Nephron progenitor cell (in vitro differentiated cells): Measurements from ENCODE around the gene DPEP2NB.
"Not testable (repeated sequence)": the region's sequence is repeated elsewhere in the genome, so short reads cannot be mapped to it uniquely, and the experiment has no call there.

ENCODE experiments used
- DNase-seq: peaks from one replicate; pipeline ENCODE4 v3.0.0; 2021
- H3K27ac Mint-ChIP-seq: 2 replicates; pipeline ENCODE4 v1.8.0; 2021; ENCODE audit warnings: mild to moderate bottlenecking, moderate library complexity, mixed read lengths
- H3K27me3 Mint-ChIP-seq: 2 replicates; pipeline ENCODE4 v1.8.0; 2021; ENCODE audit warnings: mild to moderate bottlenecking, low read depth, mixed read lengths; ENCODE audit not compliant: poor library complexity
- H3K36me3 Mint-ChIP-seq: 2 replicates; pipeline ENCODE4 v1.8.0; 2021; ENCODE audit warnings: low read depth, mixed read lengths
- H3K4me1 Mint-ChIP-seq: 2 replicates; pipeline ENCODE4 v1.8.0; 2021; ENCODE audit warnings: mixed read lengths
- H3K4me3 Mint-ChIP-seq: 2 replicates; pipeline ENCODE4 v1.8.0; 2021; ENCODE audit warnings: mild to moderate bottlenecking, moderate library complexity, mixed read lengths
- H3K9me3 Mint-ChIP-seq: 2 replicates; pipeline ENCODE4 v1.8.0; 2021; ENCODE audit warnings: mild to moderate bottlenecking, moderate library complexity, mixed read lengths
- TF ChIP-seq, protein P1 (sequence below): fragments of 200-600 bp; sonication (generic); IDR thresholded peaks from 2 replicates; pipeline ENCODE4 v1.5.0; 2021; ENCODE audit warnings: antibody characterized with exemption

The DPEP2NB gene

DNA sequence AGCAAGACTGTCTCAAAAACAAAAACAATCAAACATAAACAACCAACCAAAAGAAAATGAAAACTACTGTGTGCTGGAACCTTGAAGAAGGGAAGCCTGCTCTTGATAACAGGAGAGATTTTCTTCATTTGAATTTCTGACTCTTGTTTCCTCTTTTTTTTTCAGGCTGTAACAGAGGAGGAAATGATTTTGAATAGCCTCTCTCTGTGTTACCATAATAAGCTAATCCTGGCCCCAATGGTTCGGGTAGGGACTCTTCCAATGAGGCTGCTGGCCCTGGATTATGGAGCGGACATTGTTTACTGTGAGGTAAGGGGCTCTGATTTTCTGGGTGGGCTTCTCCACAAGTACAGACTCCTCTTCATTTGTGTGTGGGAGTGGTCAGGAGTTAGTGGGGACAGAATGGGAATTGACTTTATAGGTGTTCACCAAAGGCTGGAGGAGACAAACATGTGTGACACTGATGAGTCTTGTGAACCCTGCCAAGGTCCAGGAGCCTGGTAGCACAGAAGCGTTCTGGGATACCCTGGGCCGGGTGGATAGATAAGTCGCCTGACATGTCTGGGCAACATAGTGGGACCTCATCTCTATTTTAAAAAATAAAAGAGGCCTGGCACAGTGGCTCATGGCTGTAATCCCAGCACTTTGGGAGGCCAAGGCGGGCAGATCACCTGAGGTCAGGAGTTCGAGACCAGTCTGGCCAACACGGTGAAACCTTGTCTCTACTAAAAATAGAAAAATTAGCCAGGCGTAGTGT, 22.3 kb upstream of the DPEP2NB start:
- H3K27ac Mint-ChIP-seq, result peak overlapping the region; percentile 47
- TF ChIP-seq, protein P1, sequence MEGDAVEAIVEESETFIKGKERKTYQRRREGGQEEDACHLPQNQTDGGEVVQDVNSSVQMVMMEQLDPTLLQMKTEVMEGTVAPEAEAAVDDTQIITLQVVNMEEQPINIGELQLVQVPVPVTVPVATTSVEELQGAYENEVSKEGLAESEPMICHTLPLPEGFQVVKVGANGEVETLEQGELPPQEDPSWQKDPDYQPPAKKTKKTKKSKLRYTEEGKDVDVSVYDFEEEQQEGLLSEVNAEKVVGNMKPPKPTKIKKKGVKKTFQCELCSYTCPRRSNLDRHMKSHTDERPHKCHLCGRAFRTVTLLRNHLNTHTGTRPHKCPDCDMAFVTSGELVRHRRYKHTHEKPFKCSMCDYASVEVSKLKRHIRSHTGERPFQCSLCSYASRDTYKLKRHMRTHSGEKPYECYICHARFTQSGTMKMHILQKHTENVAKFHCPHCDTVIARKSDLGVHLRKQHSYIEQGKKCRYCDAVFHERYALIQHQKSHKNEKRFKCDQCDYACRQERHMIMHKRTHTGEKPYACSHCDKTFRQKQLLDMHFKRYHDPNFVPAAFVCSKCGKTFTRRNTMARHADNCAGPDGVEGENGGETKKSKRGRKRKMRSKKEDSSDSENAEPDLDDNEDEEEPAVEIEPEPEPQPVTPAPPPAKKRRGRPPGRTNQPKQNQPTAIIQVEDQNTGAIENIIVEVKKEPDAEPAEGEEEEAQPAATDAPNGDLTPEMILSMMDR, result no peak
- H3K27me3 Mint-ChIP-seq, result no peaks in the 10 kb centered on the region
- H3K4me1 Mint-ChIP-seq, result no peaks in the 10 kb centered on the region
- H3K9me3 Mint-ChIP-seq, result no peaks in the 10 kb centered on the region
- DNase-seq, result no peak
- peaks cover 27% of the 10 kb centered on the region for H3K36me3 Mint-ChIP-seq
- no peak overlapping the region for H3K4me3 Mint-ChIP-seq

DNA sequence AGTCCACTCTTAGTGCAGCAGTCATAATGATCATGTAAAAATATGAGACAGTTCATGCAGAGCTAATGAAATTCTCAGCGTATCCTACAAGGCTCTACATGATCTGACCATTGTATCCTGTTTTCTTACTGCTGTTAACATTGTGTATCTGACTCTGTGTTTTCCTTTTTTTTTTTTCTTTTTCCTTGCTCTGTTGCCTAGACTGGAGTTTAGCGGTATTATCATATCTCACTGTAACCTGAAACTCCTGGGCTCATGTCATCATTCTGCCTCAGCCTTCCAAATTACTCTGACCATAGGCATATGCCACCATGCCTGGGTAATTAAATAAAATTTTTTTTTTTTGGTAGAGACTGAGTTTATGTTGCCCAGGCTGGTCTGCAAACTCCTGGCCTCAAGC, 19.5 kb upstream of the DPEP2NB start:
- Mint-ChIP-seq H3K9me3 (no peaks in the 10 kb centered on the region), H3K27ac (no peak overlapping the region), H3K4me3 (no peak overlapping the region), H3K27me3 (no peaks in the 10 kb centered on the region), H3K36me3 (peaks cover 23% of the 10 kb centered on the region), H3K4me1 (no peaks in the 10 kb centered on the region)
- TF ChIP-seq, protein P1, result no peak
- DNase-seq, result no peak

DNA sequence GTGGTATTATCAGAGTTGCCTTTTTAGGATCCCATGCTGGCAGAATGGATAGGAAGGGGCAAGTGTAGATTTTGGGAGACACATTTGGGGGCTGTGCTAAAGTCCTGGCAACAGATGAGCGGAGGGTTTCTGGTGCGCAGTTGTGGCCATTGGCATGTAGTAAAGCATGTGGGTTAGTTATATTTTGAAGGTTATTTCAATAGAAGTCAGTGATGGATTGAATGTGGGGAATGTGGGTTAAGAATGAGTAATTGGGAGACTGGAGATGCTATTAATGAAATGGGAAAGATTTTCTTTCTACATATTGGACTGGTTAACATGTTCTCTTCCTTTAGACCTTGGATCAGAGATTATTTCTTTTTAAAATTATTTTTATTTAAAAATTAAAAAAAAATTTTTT, 17.4 kb upstream of the DPEP2NB start:
- DNase-seq, result no peak
- no peaks in the 10 kb centered on the region for H3K9me3 Mint-ChIP-seq
- no peaks in the 10 kb centered on the region for H3K27me3 Mint-ChIP-seq
- H3K4me1 Mint-ChIP-seq, result no peaks in the 10 kb centered on the region
- no peak overlapping the region for H3K27ac Mint-ChIP-seq
- TF ChIP-seq, protein P1, result no peak
- no peak overlapping the region for H3K4me3 Mint-ChIP-seq
- H3K36me3 Mint-ChIP-seq, result peaks cover 10% of the 10 kb centered on the region

DNA sequence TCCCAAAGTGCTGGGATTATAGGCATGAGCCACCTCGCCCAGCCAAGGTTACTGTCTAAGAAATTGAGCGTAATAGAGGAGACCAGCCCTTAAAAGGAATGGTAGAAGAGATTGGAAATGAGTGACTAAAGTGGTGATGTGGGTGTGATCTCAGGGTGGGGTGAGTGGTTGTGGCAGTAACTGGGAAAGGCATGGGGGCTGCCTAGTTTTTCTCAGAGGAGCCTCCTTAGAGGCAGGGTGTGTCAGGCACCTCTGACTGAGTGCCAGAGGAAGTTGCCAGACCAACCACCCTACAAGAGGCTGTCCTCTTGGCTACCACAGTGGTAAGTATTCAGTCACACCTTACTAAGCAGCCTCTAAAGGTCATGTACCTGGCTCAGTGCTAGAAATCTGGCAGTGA, 16.2 kb upstream of the DPEP2NB start:
- Mint-ChIP-seq H3K4me1 (no peaks in the 10 kb centered on the region), H3K27me3 (no peaks in the 10 kb centered on the region), H3K36me3 (peaks cover 16% of the 10 kb centered on the region), H3K9me3 (no peaks in the 10 kb centered on the region), H3K4me3 (no peak overlapping the region), H3K27ac (peak overlapping the region; percentile 75)
- TF ChIP-seq, protein P1, result no peak
- DNase-seq, result no peak

DNA sequence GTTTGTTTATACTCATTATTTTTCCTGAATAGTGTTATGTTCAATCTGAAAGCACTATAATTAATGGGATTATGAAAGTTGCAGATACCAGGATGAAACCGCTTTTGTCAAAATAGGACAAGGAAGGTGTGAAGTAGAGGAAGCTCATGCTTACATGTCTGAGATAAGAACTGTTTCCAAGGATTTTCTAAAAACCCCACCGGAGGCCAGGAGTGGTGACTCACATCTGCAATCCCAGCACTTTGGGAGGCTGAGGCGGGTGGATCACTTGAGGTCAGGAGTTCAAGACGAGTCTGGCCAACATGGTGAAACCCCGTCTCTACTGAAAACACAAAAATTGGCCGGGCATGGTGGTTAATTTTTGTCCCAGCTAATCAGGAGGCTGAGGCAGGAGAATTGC, 14.4 kb upstream of the DPEP2NB start:
- H3K36me3 Mint-ChIP-seq, result peaks cover 24% of the 10 kb centered on the region
- not testable (repeated sequence) for H3K27me3 Mint-ChIP-seq, H3K4me1 Mint-ChIP-seq, H3K27ac Mint-ChIP-seq, DNase-seq, H3K4me3 Mint-ChIP-seq, H3K9me3 Mint-ChIP-seq

DNA sequence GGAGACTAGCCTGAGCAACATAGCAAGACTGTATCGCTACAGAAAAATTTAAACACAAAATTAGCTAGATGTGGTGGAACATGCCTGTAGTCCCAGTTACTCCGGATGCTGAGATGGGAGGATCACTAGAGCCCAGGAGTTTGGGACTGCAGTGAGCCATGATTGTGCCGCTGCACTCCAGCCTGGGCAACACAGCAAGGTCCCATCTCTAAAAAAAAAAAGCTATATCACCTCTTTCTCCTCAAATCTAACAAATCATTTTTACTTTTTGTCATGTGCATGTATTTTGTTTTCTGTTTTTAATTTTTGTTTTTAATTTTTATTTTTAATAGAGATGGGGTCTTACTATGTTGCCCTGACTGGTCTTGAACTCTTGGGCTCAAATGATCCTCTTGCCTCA, 13.3 kb upstream of the DPEP2NB start:
- Mint-ChIP-seq H3K27me3 (no peaks in the 10 kb centered on the region), H3K9me3 (no peaks in the 10 kb centered on the region), H3K4me1 (peaks cover 6% of the 10 kb centered on the region), H3K4me3 (no peak overlapping the region), H3K36me3 (peaks cover 24% of the 10 kb centered on the region), H3K27ac (no peak overlapping the region)
- DNase-seq, result no peak
- TF ChIP-seq, protein P1, result no peak
